HepG2 (cell line): ENCODE results near the gene CDH8. TPM values are rescaled to one million over a fixed set of nuclear protein-coding genes. Genes with fewer than 3 reads are reported as not detected.

Experiments
- ATAC-seq: fragments of 200-7000 bp; cut with Tn5 transposase; 3 replicates; pipeline ENCODE4 v1.9.1; 2020; ENCODE audit warnings: mild to moderate bottlenecking, moderate library complexity
- BruUV-seq: library from RNA; stranded (reverse); fragments of 400-500 nt; replicated peaks from 2 replicates; lab custom pipeline; 2021; lab: Mats Ljungman, UMichigan
- CTCF ChIA-PET: fragments of 300-600 bp; formaldehyde crosslinking; extraction: SDS; loops from one replicate; lab custom pipeline; 2021; ENCODE audit warnings: low total read pairs, inconsistent platforms, low intra/inter-chr PET ratio; lab: Yijun Ruan, JAX
- POLR2A ChIA-PET: fragments of 350-600 bp; sonication (Branson Sonifier 250); formaldehyde crosslinking; loops from one replicate; lab custom pipeline; 2020; ENCODE audit warnings: antibody characterized with exemption, inconsistent platforms; lab: Yijun Ruan, JAX
- DNase-seq: peaks from one replicate; pipeline ENCODE4 v3.0.0-alpha.2; 2015; ENCODE audit warnings: low spot score
- FAIRE-seq: peaks from 3 replicates; lab custom pipeline; 2011; peaks lifted over from hg19 to GRCh38; lab: Jason Lieb, UNC
- H2AFZ ChIP-seq: one replicate; pipeline ENCODE4 v1.6.1; 2011; ENCODE audit warnings: low read length, inconsistent platforms
- H3K27ac ChIP-seq: fragments of 300-600 bp; 3 replicates; pipeline ENCODE4 v1.8.0; 2011; ENCODE audit warnings: mixed run types, mild to moderate bottlenecking, mixed read lengths, low read length, inconsistent platforms; ENCODE audit not compliant: insufficient read depth; ENCODE audit errors: extremely low read length
- H3K27me3 ChIP-seq, 2 experiments: fragments of 200-600 bp in 1 of 2; 2 replicates in 1 of 2; 3 replicates in 1 of 2; pipeline versions ENCODE4 v1.6.0 to v1.8.0; 2011; ENCODE audit warnings: low read length in 2 of 2, mild to moderate bottlenecking in 2 of 2, moderate library complexity in 2 of 2, inconsistent platforms in 1 of 2; ENCODE audit not compliant: insufficient read depth in 2 of 2, control insufficient read depth in 1 of 2
- H3K36me3 ChIP-seq, 2 experiments: fragments of 200-600 bp in 1 of 2; replicated peaks in 1 of 2; 2 replicates in 1 of 2; 3 replicates in 1 of 2; pipeline versions ENCODE4 v1.5.1 to v1.8.0; 2011; ENCODE audit warnings: low read length in 2 of 2, inconsistent platforms in 1 of 2; ENCODE audit not compliant: insufficient read depth in 2 of 2, control insufficient read depth in 1 of 2
- H3K4me1 ChIP-seq: 2 replicates; pipeline ENCODE4 v1.5.1; 2012; ENCODE audit warnings: low read length, inconsistent platforms; ENCODE audit not compliant: insufficient read depth
- H3K4me2 ChIP-seq: 2 replicates; pipeline ENCODE4 v1.6.0; 2011; ENCODE audit warnings: low read depth, low read length, inconsistent platforms
- H3K4me3 ChIP-seq, 3 experiments: fragments of 200-600 bp in 1 of 3; sonication (generic), shearing (Covaris generic) in 1 of 3; replicated peaks in 1 of 3; 2 replicates each; pipeline ENCODE4 v1.5.1; 2011 to 2016; ENCODE audit warnings: low read length in 3 of 3, inconsistent platforms in 2 of 3, low read depth in 2 of 3, mild to moderate bottlenecking in 2 of 3, control low read depth in 1 of 3, mixed read lengths in 1 of 3; ENCODE audit not compliant: insufficient read depth in 1 of 3
- H3K79me2 ChIP-seq: one replicate; pipeline ENCODE4 v1.6.1; 2011; ENCODE audit warnings: low read length, inconsistent platforms; ENCODE audit not compliant: insufficient read depth
- H3K9ac ChIP-seq: 2 replicates; pipeline ENCODE4 v1.6.0; 2011; ENCODE audit warnings: mild to moderate bottlenecking, low read depth, low read length, inconsistent platforms; ENCODE audit not compliant: insufficient read depth
- H3K9me3 ChIP-seq: 2 replicates; pipeline ENCODE4 v1.5.1; 2012; ENCODE audit warnings: mild to moderate bottlenecking, low read length
- H4K20me1 ChIP-seq: 2 replicates; pipeline ENCODE4 v1.6.0; 2011; ENCODE audit warnings: inconsistent platforms, mild to moderate bottlenecking, low read length, moderate library complexity; ENCODE audit not compliant: insufficient read depth
- CREM ChIP-seq, 2 experiments: sonication (generic) in 1 of 2; formaldehyde crosslinking in 1 of 2; IDR thresholded peaks; 2 replicates each; pipeline versions ENCODE4 v1.4.0 to v1.6.1; 2016 to 2020; ENCODE audit warnings: antibody characterized with exemption in 1 of 2, mild to moderate bottlenecking in 1 of 2, missing genetic modification reagents in 1 of 2
- GLMP ChIP-seq: sonication (generic); formaldehyde crosslinking; IDR thresholded peaks from 2 replicates; pipeline ENCODE4 v1.9.0; 2021; ENCODE audit warnings: missing genetic modification reagents, mild to moderate bottlenecking, borderline replicate concordance
- HHEX ChIP-seq: IDR thresholded peaks from 2 replicates; pipeline ENCODE4 v1.6.1; 2016; ENCODE audit warnings: control low read depth
- RFXAP ChIP-seq: sonication (generic); formaldehyde crosslinking; IDR thresholded peaks from 2 replicates; pipeline ENCODE4 v1.4.0; 2020; ENCODE audit warnings: missing genetic modification reagents, borderline replicate concordance
- SMC3 ChIP-seq: IDR thresholded peaks from 2 replicates; pipeline ENCODE4 v1.6.1; 2011; ENCODE audit warnings: low read length, improper control_type of control experiment
- SRY ChIP-seq: sonication (generic); formaldehyde crosslinking; IDR thresholded peaks from 2 replicates; pipeline ENCODE4 v1.8.0; 2022; ENCODE audit warnings: mild to moderate bottlenecking, missing genetic modification reagents
- ZBTB25 ChIP-seq: IDR thresholded peaks from 2 replicates; pipeline ENCODE4 v1.6.1; 2018; ENCODE audit warnings: missing genetic modification reagents
- ZMYM4 ChIP-seq: sonication (generic); formaldehyde crosslinking; IDR thresholded peaks from 2 replicates; pipeline ENCODE4 v1.8.1; 2023; ENCODE audit warnings: mild to moderate bottlenecking, missing genetic modification reagents
- WGBS: methylation state at CpG from one replicate; pipeline ENCODE4 v1.1.6; 2017; ENCODE audit warnings: low lambda C conversion rate; 5-methylcytosine and 5-hydroxymethylcytosine counted together
- in situ Hi-C: cut with HindIII; loops from 2 replicates; pipeline ENCODE4 v1.10.0; 2017; ENCODE audit warnings: low pct_unique_long_range_greater_than_20kb; ENCODE audit not compliant: extremely low pct_ligation_motif_present
- intact Hi-C: fragments of 100-400 bp; cut with micrococcal nuclease; formaldehyde crosslinking; loops from one replicate; pipeline ENCODE4 v1.10.0; 2022; ENCODE audit not compliant: unreplicated experiment
- polyA plus RNA-seq, 8 experiments: library from polyadenylated mRNA; depleted of rRNA in 3 of 8; stranded (reverse) in 7 of 8; unstranded in 1 of 8; fragments of >200 nt; fragmentation: Illumina TruSeq in 4 of 8; extraction: Trizol in 4 of 8; gene quantifications; 2 replicates each; pipeline versions ENCODE4 v1.2.1 to v1.2.3, GENCODE V29; 2011 to 2016; ENCODE audit warnings: low read depth in 4 of 8, missing spikeins in 1 of 8, mixed read lengths in 1 of 8; ENCODE audit not compliant: insufficient read depth in 1 of 8
- total RNA-seq, 5 experiments: library from RNA; depleted of rRNA; stranded (reverse); fragments of >200 nt; fragmentation: Illumina TruSeq; extraction: Trizol; gene quantifications; 2 replicates each; pipeline ENCODE4 v1.2.3, GENCODE V29; 2016; ENCODE audit warnings: low read depth in 1 of 5

CDH8 gene
- total and polyA plus RNA-seq, 2 of the 13 experiments (the other 11 are each of a cell fraction or from before 2014, with no cell fraction given): not detected

- ChIA-PET CTCF (no interaction called here), POLR2A (no interaction called here)
- in situ Hi-C loops (no loop called here), intact Hi-C loops (no loop called here)
- no peak overlapping the region for H3K4me2 ChIP-seq
- no peak overlapping the region for H2AFZ ChIP-seq
- H3K4me1 ChIP-seq: no peaks in the 10 kb centered on the region
- no peak; the same call in 2 of the 3 replicates for ATAC-seq
- H3K36me3 ChIP-seq: no peaks in the 10 kb centered on the region
- no peaks in the 10 kb centered on the region for H3K79me2 ChIP-seq
- no peak for TF ChIP-seq ZMYM4
- TF ChIP-seq ZBTB25 (CRISPR knock-in tag): no peak
- TF ChIP-seq GLMP (CRISPR knock-in tag): no peak
- TF ChIP-seq SMC3: no peak
- no peak for TF ChIP-seq SRY
- no peak for TF ChIP-seq RFXAP
- no peak for TF ChIP-seq HHEX
- TF ChIP-seq CREM (IDR thresholded peaks at IDR 0.05): no peak
- TF ChIP-seq CREM (CRISPR knock-in tag; IDR thresholded peaks at IDR 0.05): no peak
- no peak for FAIRE-seq
- no TSS peak for BruUV-seq
- H3K9ac ChIP-seq: no peak overlapping the region
- WGBS: 44% methylated on average over 53 of the region's 65 CpGs
- H3K9me3 ChIP-seq: no peaks in the 10 kb centered on the region
- no peak for DNase-seq
- peaks cover 0 to 33% of the 10 kb centered on the region in 2 experiments; a peak in 1 of 5 replicates for H3K27me3 ChIP-seq
- H3K27ac ChIP-seq: no peak overlapping the region
- no peaks in the 10 kb centered on the region for H4K20me1 ChIP-seq
- H3K4me3 ChIP-seq: no peak overlapping the region
These were observed 834 bp downstream of the CDH8 start for GRCh38 chr16:62035115-62036092.
